Hematopoietic multipotent progenitor cell (in vitro differentiated cells): ENCODE results near the gene BUD13. TPM values are rescaled to one million over a fixed set of nuclear protein-coding genes. Genes with fewer than 3 reads are reported as not detected.
"Not testable (repeated sequence)": the region's sequence is repeated elsewhere in the genome, so short reads cannot be mapped to it uniquely, and the experiment has no call there.

Source experiments
- DNase-seq, 3 donors: peaks; one replicate each; pipeline ENCODE4 v3.0.0-alpha.2; 2011 to 2015; ENCODE audit warnings: low read depth in 2 of 3, low spot score in 2 of 3
- total RNA-seq: library from RNA; depleted of rRNA; stranded (reverse); fragments of >200 nt; gene quantifications from one replicate; pipeline ENCODE4 v1.2.3, GENCODE V29; 2012

BUD13 gene, protein sequence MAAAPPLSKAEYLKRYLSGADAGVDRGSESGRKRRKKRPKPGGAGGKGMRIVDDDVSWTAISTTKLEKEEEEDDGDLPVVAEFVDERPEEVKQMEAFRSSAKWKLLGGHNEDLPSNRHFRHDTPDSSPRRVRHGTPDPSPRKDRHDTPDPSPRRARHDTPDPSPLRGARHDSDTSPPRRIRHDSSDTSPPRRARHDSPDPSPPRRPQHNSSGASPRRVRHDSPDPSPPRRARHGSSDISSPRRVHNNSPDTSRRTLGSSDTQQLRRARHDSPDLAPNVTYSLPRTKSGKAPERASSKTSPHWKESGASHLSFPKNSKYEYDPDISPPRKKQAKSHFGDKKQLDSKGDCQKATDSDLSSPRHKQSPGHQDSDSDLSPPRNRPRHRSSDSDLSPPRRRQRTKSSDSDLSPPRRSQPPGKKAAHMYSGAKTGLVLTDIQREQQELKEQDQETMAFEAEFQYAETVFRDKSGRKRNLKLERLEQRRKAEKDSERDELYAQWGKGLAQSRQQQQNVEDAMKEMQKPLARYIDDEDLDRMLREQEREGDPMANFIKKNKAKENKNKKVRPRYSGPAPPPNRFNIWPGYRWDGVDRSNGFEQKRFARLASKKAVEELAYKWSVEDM
- 12.1 TPM for total RNA-seq

DNA sequence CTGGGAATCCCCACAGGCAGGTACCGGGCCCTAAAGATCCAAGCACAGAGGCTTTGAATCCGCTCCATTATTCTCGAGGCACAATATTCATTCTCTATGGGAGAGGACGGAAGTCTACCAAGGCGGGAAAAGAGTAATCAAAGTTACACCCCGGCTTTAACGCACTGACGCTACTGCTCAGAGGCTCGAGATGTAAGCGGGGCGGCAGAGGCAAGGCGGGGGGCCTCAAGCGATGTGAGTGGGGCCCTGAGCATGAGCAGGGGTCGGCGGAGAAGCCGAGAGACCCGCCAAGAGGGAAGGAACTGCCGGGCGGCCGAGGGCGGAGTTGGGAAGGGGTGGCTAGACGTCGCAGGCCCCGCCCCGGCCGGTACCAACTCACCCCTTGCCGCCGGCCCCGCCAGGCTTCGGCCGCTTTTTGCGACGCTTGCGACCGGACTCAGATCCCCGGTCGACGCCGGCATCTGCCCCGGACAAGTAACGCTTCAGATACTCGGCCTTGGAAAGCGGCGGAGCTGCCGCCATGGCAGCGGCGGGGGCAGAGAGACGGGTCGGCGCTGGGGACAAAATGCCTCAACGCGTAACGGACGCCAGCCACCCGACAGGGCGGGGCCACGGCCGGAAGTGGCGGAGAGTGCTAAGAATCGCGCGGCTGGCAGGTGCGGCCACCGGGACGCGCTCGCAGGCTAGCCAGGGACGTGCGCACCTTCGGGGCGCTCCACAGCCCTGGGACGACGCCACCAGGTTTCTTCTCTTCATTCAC is at the start of gene BUD13:
Gene BUD13, minus strand, starts transcription at position 545 of the 760 bp plus-strand sequence. Its CDS starts 23 bp downstream, at position 522.
- peak; percentile 82 to 91 (median 87) for DNase-seq

DNA sequence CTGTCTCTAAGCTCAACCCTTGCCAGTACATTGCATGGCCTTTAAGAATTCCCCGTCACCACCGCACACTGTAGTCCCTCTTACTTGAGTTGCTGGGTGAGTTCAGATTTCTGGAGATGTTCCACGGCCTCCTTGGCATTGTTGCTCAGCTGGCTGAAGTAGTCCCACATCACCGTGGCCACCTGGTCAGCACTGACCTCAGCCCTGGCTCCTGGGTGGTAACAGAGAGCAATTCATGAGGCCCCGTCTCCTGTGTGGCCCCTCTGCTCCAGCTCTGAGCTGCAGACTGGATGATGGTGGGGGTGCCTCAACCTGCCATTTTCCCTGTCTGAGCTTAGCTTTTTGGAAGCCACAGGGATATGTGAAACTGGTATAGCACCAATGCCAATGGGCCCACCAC is 49.8 kb upstream of the BUD13 start:
- no peak for DNase-seq

DNA sequence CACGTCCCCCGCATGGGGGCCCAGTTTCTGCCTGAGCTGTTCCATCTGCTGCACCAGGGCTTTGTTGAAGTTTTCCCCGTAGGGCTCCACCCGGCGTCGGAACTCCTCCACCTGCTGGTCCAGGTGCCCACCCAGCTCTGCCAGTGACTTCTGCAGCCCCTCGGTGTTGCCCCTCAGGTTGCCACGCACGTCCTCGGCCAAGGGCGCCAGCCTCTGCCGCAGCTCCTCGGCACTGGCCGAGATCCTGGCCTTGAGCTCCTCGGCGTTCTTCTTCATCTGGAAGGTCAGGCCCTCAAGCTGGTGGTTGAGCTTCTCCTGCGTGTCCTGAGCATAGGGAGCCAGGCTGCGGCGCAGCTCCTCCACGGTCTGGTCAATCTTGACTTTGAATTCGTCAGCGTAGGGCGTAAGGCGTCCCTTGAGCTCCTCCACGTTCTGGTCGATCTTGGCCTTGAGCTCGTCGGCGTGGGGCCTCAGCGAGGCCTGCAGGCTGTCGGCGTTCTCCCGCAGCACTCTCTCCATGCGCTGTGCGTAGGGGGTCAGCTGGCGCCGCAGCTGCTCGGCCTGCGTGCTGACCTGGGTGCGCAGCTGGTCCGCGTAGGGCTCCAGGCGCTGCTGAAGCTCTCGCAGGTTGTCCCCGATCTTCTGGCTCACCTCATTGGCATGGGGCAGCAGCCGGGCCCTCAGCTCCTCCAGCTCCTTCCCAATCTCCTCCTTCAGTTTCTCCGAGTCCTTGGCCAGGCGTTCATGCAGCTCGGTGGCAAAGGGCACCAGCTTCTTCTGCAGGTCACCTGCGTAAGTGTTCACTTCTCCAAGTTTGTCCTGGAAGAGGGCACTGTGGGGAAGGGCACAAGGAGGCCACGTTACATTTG is 48.5 kb upstream of the BUD13 start:
- no peak for DNase-seq

DNA sequence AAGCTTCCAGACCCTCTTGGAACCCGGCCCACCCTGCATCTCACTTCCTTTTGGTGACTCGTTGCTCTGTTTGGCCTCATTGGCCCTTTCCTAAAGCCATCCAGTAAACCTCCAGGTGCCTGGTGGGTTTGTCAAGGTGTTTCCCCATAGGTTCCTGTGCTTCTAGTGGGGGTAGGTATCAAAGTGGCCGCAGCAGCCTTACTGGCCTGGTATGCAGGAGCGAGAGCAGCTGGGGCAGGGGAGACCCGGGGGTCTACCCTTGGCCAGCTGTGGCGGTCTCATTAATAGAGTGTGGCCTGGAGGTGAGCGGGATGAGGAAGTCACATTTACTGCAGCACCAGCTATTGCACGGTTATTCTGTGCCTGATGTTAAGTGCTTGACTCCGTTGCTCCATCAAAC is 46.3 kb upstream of the BUD13 start:
- DNase-seq: no peak

DNA sequence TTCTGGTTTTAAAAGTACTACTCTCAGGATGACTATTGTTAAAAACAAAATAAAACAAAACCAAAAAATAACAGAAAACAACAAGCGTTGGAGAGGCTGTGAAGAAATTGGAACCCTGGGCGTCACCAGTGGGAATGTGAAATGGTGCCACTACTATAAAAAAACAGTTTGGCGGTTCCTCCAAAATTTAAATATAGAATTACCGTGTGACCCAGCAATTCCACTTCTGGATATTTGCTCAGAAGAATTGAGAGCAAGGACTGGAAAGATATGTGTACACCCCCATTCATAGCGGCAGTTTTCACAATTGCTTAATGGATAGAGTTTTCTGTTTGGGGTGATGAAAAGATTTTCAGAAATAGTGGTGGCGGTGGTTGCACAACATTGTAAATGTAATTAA is 41.7 kb upstream of the BUD13 start:
- no peak for DNase-seq

DNA sequence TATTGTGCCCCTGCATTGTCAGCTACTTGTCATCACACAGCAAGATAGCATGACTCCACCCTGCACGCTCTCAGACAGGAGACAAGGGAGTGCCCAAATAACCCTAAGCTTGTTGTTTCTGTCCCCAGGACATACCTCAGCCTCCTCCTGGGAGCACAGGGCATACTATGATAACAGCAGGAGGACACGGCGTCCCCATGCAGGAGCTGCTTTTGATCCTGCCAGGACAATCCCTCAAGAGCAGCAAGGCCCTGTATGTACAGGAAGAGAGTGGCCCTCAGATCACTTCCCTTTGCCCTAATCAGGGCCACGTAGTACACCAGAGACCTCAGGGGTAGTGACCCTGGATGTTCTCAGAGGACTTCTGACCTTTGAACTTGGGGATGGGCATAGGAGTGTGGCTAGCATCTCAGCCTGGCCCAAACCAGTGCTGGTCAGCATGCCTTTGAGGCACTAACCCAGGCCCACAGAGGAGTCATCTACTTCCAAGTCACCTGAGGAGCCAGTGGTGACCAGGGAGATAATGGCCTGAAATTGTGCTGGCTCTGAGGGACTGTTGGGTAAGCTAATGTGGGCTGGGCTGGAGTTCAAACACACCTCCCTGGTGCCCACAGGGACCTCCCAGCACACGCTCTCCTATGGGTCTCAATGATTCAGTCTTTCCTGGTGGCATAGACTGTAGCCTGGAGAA is 41.1 kb upstream of the BUD13 start:
- DNase-seq: no peak

DNA sequence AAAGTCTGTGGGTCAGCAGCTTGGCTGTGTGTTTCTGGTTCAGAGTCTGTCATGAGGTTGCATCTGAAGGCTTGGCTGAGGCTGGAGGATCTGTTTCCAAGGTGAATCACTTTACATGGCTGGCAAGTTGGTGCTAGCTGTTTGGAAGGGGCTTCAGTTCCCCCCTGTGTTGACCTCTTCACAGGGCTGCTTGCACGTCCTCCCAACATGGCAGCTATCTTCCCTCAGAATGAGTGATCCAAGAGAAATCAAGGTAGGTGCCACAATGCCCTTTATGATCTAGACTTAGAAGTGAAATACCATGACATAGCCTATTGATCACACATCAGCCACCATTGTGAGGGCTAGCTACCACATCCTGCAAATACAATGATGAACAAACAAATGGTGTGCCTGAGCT is 40.4 kb upstream of the BUD13 start:
- DNase-seq: no peak

DNA sequence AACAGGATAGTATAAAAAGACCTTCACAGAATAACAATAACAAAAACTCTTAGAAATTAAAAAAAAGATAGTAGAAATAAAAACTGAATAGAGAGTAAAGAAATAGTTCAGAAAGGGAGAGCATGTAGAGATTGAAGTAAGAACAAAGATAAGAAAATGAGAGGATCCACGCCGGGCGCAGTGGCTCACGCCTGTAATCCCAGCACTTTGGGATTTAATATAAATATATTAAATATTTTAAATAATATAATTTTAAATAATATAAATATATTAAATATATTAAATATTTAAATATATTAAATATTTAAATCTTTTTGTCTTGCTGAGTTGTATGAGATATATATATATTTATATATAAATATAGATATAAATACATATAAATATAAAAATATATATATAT is 39.3 kb upstream of the BUD13 start:
- no peak for DNase-seq

DNA sequence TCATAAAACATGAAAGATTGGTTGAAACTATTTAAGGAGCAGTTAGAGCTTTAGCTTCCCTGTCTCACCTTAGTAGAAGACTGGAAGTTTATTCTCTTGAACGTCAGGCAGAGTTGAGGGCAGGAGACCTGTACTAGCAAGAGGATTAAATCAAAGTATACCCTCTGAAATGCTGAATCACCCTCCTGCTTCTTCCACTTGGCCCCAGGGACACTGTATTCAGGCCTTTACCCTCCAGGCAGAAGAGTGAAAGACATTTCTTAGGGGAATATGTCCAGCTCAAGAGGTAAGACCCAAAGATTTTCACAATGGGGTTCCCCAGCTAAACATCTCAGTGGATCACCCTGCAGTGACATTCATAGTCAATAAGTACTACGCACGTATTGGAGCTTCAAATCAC is 38.4 kb upstream of the BUD13 start:
- DNase-seq: no peak

DNA sequence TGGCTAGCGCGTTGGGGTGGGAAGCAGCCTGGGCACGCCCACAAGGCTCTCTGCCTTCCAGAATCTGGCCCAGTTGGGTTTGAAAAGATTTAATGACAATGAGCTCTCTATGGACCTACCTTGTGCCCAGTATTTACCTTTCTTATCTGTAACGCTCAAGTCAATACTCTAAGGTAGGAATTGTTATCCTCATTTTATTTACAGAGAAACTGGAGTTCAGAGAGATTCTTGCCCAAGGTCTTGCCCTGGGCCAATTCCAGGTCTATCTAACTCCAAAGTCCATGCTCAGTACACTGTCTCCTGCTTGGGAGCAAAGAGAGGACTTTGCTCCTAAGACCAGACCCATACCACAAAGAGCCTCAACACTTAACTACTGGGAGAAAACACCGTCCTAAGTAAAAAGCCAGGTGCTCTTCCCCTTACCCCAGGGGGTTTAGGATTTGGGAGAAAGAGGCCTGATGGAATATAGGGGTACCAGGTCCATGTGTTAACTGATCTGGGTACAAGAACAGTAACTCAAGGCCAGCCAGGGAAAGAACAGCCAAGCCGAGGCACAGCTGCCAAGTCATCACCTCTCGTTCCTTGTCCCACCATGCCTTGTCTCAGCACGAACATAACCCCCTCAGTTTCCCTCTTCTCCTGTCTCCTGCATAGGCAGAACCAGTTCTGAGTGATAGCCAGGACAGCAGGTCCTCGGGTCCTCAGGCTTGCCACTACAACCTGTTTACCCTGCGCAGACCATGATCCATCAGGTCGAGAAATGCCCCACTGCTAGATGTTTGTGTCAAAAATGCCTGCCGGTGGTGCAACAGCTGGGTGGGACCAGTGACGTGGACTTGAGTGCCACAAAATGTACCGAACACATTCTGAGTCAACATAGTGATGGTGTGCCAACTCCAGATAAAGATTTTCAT is 35.7 kb upstream of the BUD13 start:
- DNase-seq: no peak

DNA sequence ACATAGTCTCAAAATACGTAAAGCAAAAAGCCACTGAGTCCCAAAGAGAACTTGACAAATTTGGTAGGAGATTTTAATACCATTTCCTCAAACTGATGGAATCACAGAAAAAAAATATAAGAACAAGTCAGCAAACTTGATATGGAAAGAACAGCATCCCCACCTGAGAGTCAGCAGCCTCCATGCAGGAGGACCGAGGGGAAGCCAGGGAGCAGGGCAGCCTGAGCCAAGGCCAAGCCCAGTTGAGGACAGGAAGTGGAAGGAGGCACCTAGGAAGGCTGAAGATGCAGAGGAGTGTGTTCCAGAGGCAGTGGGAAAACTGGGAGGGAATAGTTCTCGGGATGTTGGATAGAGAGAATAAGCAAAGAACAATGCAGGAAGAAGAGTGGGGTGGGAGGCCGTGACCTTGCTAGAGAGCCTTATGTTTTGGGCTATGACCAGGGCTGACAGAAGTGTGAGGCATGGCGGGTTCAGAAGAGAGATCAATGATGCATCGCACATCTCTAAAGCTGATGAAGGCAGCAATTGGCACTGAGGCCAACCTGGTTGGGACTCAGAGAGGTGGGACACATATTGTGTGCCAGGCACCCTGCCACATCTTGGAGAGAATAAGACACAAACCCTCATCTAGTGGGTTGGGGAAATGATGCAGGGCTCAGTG is 34.9 kb upstream of the BUD13 start:
- DNase-seq: no peak

DNA sequence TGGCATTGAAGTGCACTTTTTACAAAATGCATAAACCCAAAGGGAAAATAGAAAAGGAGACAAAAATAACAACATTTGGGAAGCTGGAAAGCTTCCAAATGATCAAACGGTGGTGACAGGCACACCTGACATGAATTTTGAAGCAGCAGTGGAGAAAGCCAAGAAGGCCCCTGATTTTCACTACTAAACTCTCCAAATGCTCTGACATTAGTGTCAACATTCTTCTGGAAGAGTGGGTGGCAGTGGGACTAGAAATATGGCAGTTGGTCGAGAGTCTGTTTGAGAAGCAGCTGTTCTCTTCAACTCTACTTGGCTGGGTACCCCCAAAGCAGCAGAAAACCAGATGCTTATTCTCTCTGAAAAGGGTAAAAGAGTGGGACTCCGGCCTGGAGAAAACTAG is 31.2 kb upstream of the BUD13 start:
- DNase-seq: no peak

DNA sequence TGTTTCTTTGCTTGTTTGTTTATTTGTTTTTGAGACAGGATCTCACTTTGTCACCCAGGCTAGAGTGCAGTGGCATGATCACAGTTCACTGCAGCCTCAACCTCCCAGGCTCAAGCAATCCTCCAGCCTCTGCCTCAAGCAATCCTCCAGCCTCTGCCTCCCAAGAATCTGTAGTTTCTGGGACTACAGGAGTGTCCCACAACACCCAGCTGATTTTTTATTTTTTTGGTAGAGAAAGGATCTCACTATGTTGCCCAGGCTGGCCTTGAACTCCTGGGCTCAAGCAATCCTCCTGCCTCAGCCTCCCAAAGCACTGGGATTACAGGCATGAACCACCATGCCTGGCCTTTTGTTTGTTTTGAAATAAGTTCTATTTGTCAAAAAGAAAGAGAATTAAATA is 28.9 kb upstream of the BUD13 start:
- not testable (repeated sequence) for DNase-seq

DNA sequence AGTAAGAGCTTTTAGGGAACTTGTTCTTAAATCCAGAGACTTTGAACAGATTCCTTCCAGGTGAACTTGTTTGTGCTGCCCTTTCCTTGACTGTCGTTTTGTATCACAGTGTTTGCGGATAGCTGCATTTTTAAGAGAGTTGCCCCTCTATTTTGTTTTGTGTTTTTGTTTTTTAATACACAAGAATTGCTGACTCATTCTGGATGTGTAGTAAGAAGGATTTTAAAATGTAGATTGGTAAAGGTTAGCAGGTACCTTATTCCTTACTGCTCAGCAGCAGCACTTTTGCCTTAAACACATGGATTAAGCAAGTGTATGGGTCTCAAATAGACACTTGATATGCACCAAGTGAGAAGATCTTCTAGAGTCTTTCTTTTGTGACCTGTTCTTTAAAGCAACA is 27.8 kb upstream of the BUD13 start:
- no peak for DNase-seq

DNA sequence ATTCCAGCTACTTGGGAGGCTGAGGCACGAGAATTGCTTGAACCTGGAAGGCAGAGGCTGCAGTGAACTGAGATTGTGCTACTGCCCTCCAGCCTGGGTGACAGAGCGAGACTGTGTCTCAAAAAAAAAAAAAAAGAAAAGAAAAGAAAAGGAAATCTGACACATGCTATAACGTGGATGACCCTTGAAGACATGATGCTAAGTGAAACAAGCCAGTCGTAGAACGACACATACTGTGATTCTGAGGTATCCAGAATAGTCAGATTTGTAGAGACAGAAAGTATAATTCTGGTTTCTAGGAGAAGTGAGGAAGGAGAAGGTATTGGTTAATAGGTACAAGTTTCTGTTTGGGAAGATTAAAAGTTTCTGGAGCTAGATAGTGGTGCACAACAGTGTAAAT is 25.6 kb upstream of the BUD13 start:
- DNase-seq: no peak

DNA sequence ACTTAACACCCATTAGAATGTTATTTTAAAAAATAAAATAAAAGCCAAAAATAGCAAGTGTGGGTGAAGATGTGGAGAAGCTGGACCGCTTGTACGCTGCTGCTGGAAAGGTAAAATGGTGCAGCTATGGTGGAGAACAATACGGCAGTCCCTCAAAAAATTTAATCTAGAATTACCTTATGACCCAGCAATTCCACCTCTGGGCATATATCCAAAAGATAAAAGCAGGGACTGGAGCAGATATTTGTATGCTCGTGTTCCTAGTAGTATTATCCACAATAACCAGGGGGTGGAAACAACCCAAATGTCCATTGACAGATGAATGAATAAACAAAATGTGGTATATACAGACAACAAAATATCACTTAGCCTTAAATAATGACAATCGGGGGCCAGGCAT is 25.0 kb upstream of the BUD13 start:
- DNase-seq: no peak

DNA sequence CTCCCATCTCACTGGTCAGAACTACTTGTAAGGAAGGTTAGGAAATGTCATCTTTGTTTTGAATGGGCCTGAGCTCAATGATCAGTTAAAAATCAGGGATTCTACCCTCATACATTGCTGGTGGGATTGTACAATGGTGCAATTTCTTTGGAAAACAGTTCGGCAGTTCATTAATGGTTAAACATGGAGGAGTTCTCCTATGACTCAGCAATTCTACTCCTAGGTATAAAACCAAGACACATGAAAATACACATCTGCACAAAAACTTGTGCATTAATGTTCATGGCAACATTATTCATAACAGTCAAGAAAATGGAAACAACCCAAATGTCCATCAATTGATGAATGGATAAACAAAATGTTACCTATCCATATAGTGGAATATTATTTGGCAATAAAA is 23.8 kb upstream of the BUD13 start:
- no peak for DNase-seq

DNA sequence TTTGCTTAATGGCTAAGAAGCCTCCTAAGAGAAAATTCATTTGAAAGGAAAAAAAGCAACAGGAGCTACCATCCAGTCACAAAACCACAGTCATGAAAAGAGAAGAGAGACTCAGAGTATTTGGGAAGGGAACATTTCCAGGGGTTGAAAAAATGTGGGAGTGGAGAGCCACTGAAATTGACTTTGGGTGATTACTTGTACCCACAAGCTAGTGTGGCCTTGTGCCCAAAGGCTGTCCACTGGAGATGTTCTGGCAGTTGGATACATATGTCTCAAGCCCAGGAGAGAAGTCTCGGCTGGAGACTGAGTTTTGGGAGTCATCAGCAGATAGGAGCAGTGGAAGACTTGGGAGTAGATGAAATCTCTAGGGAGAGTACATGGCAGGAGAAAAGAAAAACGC is 22.1 kb upstream of the BUD13 start:
- no peak for DNase-seq

DNA sequence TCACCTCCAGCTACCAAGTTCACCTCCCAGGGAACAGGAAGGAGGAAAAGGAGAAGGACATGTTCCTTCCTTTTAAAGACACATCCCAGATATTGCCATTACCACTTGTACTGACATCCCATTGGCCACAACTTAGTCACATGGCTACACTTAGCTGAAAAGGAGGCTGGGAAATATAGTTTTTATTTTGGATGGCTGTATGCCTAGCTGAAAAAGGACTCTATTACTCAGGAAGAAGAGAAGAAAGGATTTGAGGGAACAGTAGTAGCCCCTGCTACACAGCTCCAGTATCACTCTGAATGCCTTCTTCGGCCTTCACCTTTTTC is 20.9 kb upstream of the BUD13 start:
- no peak for DNase-seq
